ENCODE data around the gene CNPY1.

The CNPY1 gene

DNA sequence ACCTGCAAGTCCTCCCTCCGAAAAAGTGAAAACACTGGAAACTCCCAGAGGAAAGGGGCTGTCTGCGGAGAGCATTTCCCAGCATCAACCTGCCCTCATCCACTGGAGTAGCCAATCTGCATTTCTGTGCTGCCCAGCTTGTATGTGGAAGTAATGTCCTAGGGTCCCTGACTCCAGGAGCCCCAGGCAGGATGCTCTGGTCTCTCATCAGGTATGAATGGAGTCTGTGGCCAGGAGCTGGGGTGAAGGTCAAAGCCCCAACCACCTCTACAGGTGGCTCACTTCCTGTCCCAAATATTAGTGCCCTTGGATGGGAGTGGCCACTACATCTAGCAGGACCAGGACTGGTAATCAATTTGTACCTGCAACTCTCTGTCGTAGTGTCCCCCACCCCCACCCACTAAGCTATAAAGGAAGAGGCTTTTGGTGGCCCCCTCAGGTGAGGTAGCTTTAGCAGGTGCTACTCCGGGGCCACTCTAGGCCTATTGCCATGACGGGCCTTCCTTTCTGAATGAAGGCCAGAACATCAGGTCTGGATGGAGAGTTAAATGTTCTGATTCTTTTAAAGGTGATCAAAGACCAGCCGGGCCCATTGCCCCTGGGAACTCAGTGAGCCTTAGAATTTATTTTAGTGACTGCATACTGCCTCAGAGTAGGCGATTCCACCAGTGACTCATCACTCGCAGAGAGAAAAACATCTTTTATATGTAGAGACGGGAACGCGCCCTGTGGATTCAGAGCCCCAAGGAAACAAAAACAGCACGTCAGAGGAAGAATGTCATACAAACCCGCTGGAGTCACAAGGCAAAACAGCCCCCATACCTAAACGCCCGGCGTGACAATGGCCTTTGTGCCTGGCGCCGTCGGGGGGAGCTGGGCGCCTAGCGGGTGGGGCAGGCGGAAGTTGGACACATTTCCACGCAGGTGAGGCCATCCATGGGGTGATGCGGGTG is 75.4 kb downstream of the CNPY1 start:
- H3K27ac Mint-ChIP-seq, result no peak overlapping the region
- no peaks in the 10 kb centered on the region for H3K36me3 Mint-ChIP-seq (ENCODE audit: low read depth)
- H3K27me3 Mint-ChIP-seq, result peaks cover 84% of the 10 kb centered on the region
- peaks cover 14% of the 10 kb centered on the region for H3K4me1 Mint-ChIP-seq
- no peak for ATAC-seq
- H3K9me3 Mint-ChIP-seq, result peaks cover under 1% of the 10 kb centered on the region
- H3K4me3 Mint-ChIP-seq, result no peak overlapping the region
- DNase-seq, result no peak

GRCh38 chr7:155470186-155470487 is 76.2 kb downstream of the CNPY1 start:
- Mint-ChIP-seq H3K27ac (no peak overlapping the region), H3K36me3 (ENCODE audit: low read depth) (no peaks in the 10 kb centered on the region), H3K27me3 (peaks cover 83% of the 10 kb centered on the region), H3K4me3 (no peak overlapping the region), H3K9me3 (no peaks in the 10 kb centered on the region), H3K4me1 (peaks cover 18% of the 10 kb centered on the region)
- ATAC-seq (no peak), DNase-seq (no peak)

DNA sequence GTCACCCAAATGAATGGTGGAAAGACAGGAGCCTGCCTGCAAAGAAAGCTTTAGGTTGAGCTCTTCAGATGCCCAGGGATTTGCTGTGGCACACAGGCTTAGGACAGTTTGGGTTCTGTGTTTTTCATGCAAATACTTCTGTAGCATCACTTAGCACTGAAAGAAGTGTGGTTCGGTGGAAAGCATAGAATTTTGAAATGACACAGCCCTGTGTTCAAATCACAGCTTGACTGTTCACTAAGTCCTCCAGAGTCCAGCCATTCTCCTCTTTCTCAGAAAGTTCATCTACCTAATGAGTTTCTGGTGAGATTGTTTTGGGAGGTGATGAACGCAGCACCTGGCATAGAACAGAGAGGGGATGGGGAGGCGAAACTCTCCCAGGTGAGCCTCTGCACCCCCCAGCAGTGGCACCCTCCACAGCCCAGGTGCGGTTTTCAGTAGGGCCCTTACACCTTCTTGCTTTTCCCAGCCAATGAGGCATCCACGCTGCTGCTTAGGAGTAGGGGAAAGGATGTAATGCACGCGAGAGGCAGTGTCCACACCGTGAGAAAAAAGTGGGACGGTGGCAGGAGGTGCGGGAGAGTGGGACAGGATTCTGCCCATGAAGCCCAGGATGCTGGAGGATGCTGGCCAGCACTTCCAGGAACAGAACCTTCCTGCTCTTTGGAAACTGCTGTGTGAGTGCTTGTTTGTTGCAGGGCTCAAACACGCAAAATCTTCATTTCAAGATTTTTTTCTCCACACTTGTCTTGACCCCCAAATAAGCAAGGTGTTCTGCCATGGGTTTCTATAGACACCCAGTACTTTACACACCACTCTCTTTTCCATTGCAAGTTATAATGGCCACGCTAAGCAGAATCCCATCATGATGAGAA is 76.8 kb downstream of the CNPY1 start:
- ATAC-seq, result no peak
- H3K4me3 Mint-ChIP-seq, result no peak overlapping the region
- H3K4me1 Mint-ChIP-seq, result peaks cover 20% of the 10 kb centered on the region

GRCh38 chr7:155468785-155469148 is 77.6 kb downstream of the CNPY1 start:
- Mint-ChIP-seq H3K27ac (no peak overlapping the region), H3K9me3 (no peaks in the 10 kb centered on the region), H3K27me3 (peaks cover 83% of the 10 kb centered on the region), H3K4me3 (no peak overlapping the region), H3K4me1 (peaks cover 20% of the 10 kb centered on the region), H3K36me3 (ENCODE audit: low read depth) (no peaks in the 10 kb centered on the region)
- DNase-seq, result no peak
- ATAC-seq, result no peak

More for the DNA sequence above, 76.8 kb downstream of the CNPY1 start:
- no peaks in the 10 kb centered on the region for H3K36me3 Mint-ChIP-seq (ENCODE audit: low read depth)
- no peak overlapping the region for H3K27ac Mint-ChIP-seq
- no peaks in the 10 kb centered on the region for H3K9me3 Mint-ChIP-seq
- peaks cover 84% of the 10 kb centered on the region for H3K27me3 Mint-ChIP-seq
- no peak for DNase-seq

DNA sequence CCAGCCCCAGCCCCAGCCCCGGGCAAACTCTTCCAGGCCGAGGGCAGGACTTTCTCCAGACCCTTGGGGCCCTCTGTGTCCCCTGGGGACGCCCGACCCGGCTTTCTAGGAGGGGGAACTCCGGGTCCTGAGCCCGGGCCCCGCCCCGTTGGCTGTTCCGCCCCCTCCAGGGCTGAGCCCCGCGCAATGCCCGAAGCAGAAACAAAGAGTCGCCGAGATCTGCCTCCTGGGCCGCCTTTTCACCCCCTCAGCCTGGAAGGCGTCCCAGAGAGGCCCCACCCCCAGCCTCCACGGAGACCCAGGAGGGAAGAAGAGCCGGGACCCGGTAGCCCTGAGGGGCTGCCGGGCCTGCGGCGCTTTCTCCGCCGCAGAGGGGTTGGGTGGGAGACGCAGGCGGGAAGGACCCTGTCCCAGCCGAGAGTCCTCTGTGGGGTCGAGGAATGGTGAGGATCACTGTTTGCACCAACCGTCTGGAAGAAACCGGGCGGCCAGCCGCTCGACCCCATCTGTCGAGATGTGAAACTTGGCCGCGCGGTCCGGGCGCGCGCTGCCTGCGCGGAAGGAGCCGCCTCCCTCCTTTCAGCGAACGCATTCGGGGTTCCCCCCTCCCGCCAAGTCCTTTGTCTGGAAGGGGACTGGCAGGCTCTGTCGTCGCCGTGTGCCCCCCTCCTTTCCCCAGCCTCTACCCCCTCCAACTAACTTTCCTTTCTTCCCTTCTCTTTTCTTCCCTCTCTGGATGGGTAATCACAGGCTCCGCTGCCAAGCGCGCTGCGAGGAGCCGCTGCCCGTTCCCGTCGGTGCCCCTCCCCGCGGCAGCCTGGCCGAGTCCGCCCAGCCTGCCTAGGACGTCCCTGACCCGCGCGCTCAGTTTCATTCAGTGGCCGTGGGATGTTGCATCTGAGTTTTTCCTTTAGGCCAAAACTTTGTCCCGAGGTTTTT is 78.2 kb downstream of the CNPY1 start:
- Mint-ChIP-seq H3K4me1 (peaks cover 20% of the 10 kb centered on the region), H3K9me3 (no peaks in the 10 kb centered on the region), H3K27ac (no peak overlapping the region), H3K4me3 (no peak overlapping the region), H3K27me3 (peaks cover 83% of the 10 kb centered on the region), H3K36me3 (ENCODE audit: low read depth) (no peaks in the 10 kb centered on the region)
- ATAC-seq (no peak), DNase-seq (no peak)

DNA sequence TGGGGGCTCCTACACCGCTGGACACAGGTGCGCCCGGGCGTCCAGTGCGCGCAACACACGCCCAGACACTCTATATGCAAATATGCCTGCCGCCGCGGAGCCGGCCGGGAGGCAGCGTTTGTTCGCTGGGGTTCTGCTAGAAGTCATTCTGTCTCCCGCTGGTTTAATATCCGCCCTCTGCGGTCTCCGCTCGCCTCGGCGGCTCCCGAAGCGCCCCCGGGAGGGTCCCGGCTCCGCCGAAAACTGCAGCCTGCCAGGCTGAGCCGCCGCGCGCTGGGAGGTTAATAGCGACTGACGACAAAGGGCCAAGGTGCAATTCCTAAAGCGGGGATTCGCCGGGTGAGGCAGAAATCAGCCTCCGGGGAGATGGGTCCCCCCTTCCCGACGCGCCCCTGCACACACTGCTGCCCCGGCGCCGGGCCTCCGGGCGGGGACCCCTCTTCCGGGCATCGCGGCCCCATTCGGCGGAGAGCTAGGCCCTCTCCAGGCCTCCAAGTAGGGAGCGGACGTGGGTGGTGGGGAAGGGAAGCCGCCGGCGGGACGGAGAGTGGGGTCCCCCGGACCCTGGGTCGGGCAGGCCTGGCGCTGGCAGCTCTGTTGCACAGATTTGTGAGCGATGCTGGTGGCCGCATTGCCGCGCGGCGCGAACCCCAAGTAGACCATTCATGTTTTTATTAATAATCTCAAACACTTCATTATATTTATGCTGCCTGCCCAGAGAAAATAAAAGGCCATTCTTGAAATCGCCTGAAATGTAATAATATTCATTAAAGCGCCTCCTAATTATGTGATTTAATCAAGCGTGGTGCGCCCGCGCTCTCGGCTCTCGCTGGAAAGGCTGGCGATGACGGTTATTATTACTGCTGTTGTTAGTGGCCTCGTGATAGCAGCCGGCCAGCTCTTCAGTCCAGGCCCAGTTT is 79.3 kb downstream of the CNPY1 start:
- Mint-ChIP-seq H3K4me3 (peak overlapping the region; percentile 8), H3K27ac (no peak overlapping the region), H3K4me1 (peaks cover 20% of the 10 kb centered on the region), H3K36me3 (ENCODE audit: low read depth) (no peaks in the 10 kb centered on the region), H3K9me3 (no peaks in the 10 kb centered on the region), H3K27me3 (peaks cover 86% of the 10 kb centered on the region)
- DNase-seq (peak; percentile 65), ATAC-seq (peak; percentile 51)

DNA sequence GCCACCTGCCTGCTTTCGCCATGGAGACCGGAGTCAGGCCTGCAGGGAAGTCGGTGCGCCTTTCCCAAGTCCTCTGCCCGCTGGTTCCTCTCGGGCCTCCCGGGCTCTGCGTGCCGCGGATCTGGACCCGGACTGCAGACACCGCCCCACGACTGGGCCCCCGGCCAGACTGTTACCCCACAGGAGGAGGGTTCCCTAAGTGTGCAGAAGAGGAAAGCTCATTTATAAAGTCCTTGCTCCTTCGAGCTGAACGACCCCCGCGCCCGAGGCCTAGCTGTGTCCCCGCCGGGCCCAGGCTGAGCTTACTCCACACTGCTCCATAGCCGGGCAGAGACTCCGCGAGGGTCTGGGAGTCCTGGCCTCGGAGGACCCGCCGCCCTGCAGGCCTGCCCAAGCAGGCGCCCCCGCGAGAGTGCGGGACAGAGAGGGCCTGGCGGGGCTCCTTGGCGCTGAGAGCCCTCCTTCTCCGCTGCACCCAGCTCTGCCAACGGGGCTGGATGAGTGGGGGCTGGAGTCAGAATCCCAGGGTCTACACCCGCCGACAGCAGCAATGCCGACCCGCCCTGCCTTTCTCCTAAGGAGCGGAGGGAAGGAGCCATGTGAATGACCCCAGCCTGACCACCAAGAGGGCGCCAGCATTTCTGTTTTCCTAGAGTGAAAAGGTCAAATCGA is 80.1 kb downstream of the CNPY1 start:
- no peak for ATAC-seq
- no peak for DNase-seq
- Mint-ChIP-seq H3K27me3 (peaks cover 86% of the 10 kb centered on the region), H3K4me3 (no peak overlapping the region), H3K27ac (no peak overlapping the region), H3K4me1 (peaks cover 16% of the 10 kb centered on the region), H3K36me3 (ENCODE audit: low read depth) (no peaks in the 10 kb centered on the region), H3K9me3 (no peaks in the 10 kb centered on the region)

DNA sequence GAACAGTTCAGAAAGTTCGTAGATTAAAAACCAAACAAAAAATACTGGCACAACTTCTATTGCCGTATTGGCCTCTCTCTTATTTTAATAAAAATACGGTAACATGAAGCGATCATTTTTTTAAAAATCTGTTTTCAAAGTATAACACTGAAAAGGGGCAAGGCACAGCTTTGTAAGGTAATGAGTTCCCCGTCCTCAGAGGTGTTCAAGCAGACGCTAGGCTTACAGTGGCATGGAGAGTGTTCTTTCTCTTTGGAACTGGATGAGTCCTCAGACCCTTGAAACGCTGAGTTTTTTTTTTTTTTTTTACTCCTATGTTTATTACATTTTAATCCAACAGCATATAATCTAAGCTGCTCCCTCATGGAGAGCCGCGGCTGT is 80.6 kb downstream of the CNPY1 start:
- Mint-ChIP-seq H3K9me3 (no peaks in the 10 kb centered on the region), H3K36me3 (ENCODE audit: low read depth) (no peaks in the 10 kb centered on the region)

GRCh38 chr7:155464948-155465739 is 81.2 kb downstream of the CNPY1 start:
- no peak for DNase-seq
- Mint-ChIP-seq H3K27me3 (peaks cover 86% of the 10 kb centered on the region), H3K27ac (no peak overlapping the region), H3K9me3 (no peaks in the 10 kb centered on the region), H3K4me1 (peaks cover 14% of the 10 kb centered on the region), H3K36me3 (ENCODE audit: low read depth) (no peaks in the 10 kb centered on the region), H3K4me3 (no peak overlapping the region)
- ATAC-seq, result no peak

More for the DNA sequence above, 80.6 kb downstream of the CNPY1 start:
- Mint-ChIP-seq H3K4me1 (peaks cover 14% of the 10 kb centered on the region), H3K27ac (no peak overlapping the region), H3K27me3 (peaks cover 86% of the 10 kb centered on the region), H3K4me3 (no peak overlapping the region)
- DNase-seq (no peak), ATAC-seq (no peak)

DNA sequence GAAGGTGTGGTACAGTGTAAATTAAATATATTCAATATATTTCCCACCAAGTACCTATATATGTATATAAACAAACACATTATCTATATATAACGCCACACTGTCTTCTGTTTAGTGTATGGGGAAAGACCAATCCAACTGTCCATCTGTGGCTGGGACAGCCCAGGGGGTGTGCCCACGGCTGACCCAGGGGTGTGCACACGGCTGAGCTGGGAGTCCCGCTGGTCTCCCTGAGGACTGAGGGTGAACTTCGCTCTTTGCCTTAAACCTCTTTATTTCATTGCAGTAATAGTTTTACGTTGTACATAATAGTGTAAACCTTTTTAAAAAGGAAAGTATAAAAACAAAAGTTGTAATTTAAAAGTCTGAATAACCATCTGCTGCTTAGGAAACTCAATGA is 82.2 kb downstream of the CNPY1 start:
- H3K9me3 Mint-ChIP-seq, result no peaks in the 10 kb centered on the region
- no peak overlapping the region for H3K27ac Mint-ChIP-seq
- no peak for DNase-seq
- no peak overlapping the region for H3K4me3 Mint-ChIP-seq
- no peak for ATAC-seq
- H3K36me3 Mint-ChIP-seq (ENCODE audit: low read depth), result no peaks in the 10 kb centered on the region
- peaks cover 20% of the 10 kb centered on the region for H3K4me1 Mint-ChIP-seq
- peaks cover 85% of the 10 kb centered on the region for H3K27me3 Mint-ChIP-seq

DNA sequence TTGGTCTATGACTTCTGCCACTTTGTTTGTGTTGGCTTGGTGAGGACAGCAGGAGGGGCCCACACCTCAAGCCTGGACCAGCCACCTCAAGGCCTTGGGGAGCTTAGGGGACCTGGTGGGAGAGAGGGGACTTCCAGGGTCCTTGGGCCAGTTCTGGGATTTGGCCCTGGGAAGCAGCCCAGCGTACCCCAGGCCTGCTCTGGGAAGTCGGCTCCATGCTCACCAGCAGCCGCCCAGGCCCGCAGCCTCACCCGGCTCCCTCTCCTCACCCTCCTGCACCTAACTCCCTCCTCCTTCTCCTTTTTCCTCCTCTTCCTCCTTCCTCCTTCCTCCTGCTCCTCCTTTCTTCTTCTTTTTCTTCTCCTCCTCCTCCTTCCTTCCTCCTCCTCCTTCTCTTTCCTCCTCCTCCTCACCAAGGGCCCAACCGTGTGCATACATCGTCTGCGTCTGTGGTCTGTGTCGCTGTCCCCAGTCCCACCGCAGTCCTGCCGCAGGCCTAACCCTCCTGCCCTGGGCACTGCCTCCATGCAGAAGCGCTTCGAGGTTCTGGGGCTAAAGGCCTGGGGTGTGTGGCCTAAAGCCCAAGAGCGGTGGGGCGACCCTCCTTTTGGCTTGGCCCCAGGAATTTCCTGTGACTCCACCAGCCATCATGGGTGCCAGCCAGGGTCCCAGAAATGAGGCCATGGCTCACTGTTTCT is 83.1 kb downstream of the CNPY1 start:
- ATAC-seq, result no peak
- no peak for DNase-seq
- Mint-ChIP-seq H3K36me3 (ENCODE audit: low read depth) (no peaks in the 10 kb centered on the region), H3K27me3 (peaks cover 78% of the 10 kb centered on the region), H3K4me1 (peaks cover 22% of the 10 kb centered on the region), H3K4me3 (no peak overlapping the region), H3K27ac (no peak overlapping the region), H3K9me3 (no peaks in the 10 kb centered on the region)

GRCh38 chr7:155462163-155462735 is 84.1 kb downstream of the CNPY1 start:
- ATAC-seq, result no peak
- Mint-ChIP-seq H3K4me1 (peaks cover 19% of the 10 kb centered on the region), H3K27ac (no peak overlapping the region), H3K4me3 (no peak overlapping the region), H3K9me3 (no peaks in the 10 kb centered on the region), H3K27me3 (peaks cover 77% of the 10 kb centered on the region), H3K36me3 (ENCODE audit: low read depth) (no peaks in the 10 kb centered on the region)
- no peak for DNase-seq
